Endodermal cell (in vitro differentiated cells): ENCODE measurements around the gene TNFRSF1B. TPM values are rescaled to one million over a fixed set of nuclear protein-coding genes. Genes with fewer than 3 reads are reported as not detected.

Experiments used
- DNase-seq: peaks from one replicate; pipeline ENCODE4 v3.0.0-alpha.2; 2017
- H3K27ac ChIP-seq: 2 replicates; pipeline ENCODE4 v1.5.1; 2013; ENCODE audit warnings: mild to moderate bottlenecking, low read depth, low read length, moderate library complexity
- H3K27me3 ChIP-seq: 2 replicates; pipeline ENCODE4 v1.6.1; 2013; ENCODE audit warnings: mild to moderate bottlenecking, low read length, moderate library complexity; ENCODE audit not compliant: insufficient read depth, control insufficient read depth, poor library complexity, severe bottlenecking
- H3K36me3 ChIP-seq: 2 replicates; pipeline ENCODE4 v1.7.0; 2013; ENCODE audit warnings: mild to moderate bottlenecking, low read length, moderate library complexity; ENCODE audit not compliant: control insufficient read depth, insufficient read depth
- H3K4me1 ChIP-seq: one replicate; pipeline ENCODE4 v1.7.0; 2013; ENCODE audit warnings: low read length; ENCODE audit not compliant: control insufficient read depth, insufficient read depth
- H3K4me3 ChIP-seq: 2 replicates; pipeline ENCODE4 v1.5.1; 2013; ENCODE audit warnings: mild to moderate bottlenecking, low read length, moderate library complexity
- H3K9ac ChIP-seq: 2 replicates; pipeline ENCODE4 v1.6.1; 2013; ENCODE audit warnings: mild to moderate bottlenecking, low read length, moderate library complexity; ENCODE audit not compliant: poor library complexity, severe bottlenecking; ENCODE audit errors: extremely low read depth
- H3K9me3 ChIP-seq: 2 replicates; pipeline ENCODE4 v1.6.1; 2013; ENCODE audit warnings: mild to moderate bottlenecking, low read length, moderate library complexity; ENCODE audit not compliant: control insufficient read depth
- H3K27ac Mint-ChIP-seq: 2 replicates; pipeline ENCODE4 v1.8.0; 2020; ENCODE audit warnings: mixed read lengths
- H3K27me3 Mint-ChIP-seq: 2 replicates; pipeline ENCODE4 v1.8.0; 2021; ENCODE audit warnings: mild to moderate bottlenecking, mixed read lengths; ENCODE audit not compliant: insufficient read depth
- H3K36me3 Mint-ChIP-seq: 2 replicates; pipeline ENCODE4 v1.8.0; 2020; ENCODE audit warnings: low read depth, mixed read lengths
- H3K4me1 Mint-ChIP-seq: 2 replicates; pipeline ENCODE4 v1.8.0; 2020; ENCODE audit warnings: mixed read lengths
- H3K4me3 Mint-ChIP-seq: 2 replicates; pipeline ENCODE4 v1.8.0; 2020; ENCODE audit warnings: mild to moderate bottlenecking, moderate library complexity, mixed read lengths
- H3K9me3 Mint-ChIP-seq: 2 replicates; pipeline ENCODE4 v1.8.0; 2020; ENCODE audit warnings: mild to moderate bottlenecking, mixed read lengths
- CTCF ChIP-seq: fragments of 200-600 bp; sonication (generic); conservative IDR thresholded peaks from 2 replicates; pipeline ENCODE4 v1.5.0; 2021; ENCODE audit warnings: antibody characterized with exemption, mild to moderate bottlenecking
- WGBS, 2 experiments: methylation state at CpG; one replicate each; pipeline versions ENCODE4 v1.1.5 to v1.1.7; 2013; ENCODE audit warnings: missing lambda C conversion rate in 2 of 2, mixed read lengths in 1 of 2; ENCODE audit not compliant: insufficient coverage in 1 of 2, insufficient read length in 1 of 2; 5-methylcytosine and 5-hydroxymethylcytosine counted together
- total RNA-seq, 2 donors: library from RNA; stranded (reverse); fragmentation: NEBNext Ultra II Directional in 1 of 2; extraction: Animal tissue kit (Norgen Biotek cat#: 25700) in 1 of 2; gene quantifications; 2 replicates in 1 of 2; 3 replicates in 1 of 2; pipeline ENCODE4 v1.2.1, GENCODE V29; 2021

TNFRSF1B gene
- total RNA-seq, 2 donors from 2014 or later = 0.24 to 0.40 TPM

- Histone ChIP-seq H3K9ac (no peak overlapping the region), H3K4me1 (no peaks in the 10 kb centered on the region), H3K27me3 (no peaks in the 10 kb centered on the region), H3K4me3 (no peak overlapping the region), H3K36me3 (no peaks in the 10 kb centered on the region), H3K27ac (no peak overlapping the region), H3K9me3 (no peaks in the 10 kb centered on the region)
- peaks cover 7% of the 10 kb centered on the region for H3K4me1 Mint-ChIP-seq
- no peak overlapping the region for H3K4me3 Mint-ChIP-seq
- H3K9me3 Mint-ChIP-seq = no peaks in the 10 kb centered on the region
- no peak for DNase-seq
- H3K27ac Mint-ChIP-seq = no peak overlapping the region
- TF ChIP-seq CTCF = no peak
- H3K27me3 Mint-ChIP-seq = peaks cover 5% of the 10 kb centered on the region
- H3K36me3 Mint-ChIP-seq = no peaks in the 10 kb centered on the region
- WGBS, 2 experiments = 84 to 88% methylated on average over 6 to 7 of the region's 7 CpGs
These were observed 16.5 kb downstream of the TNFRSF1B start for GRCh38 chr1:12183095-12183794.

GRCh38 chr1:12184008-12184681 lies 17.4 kb downstream of the TNFRSF1B start:
- no peak for DNase-seq
- H3K27me3 ChIP-seq = no peaks in the 10 kb centered on the region
- no peaks in the 10 kb centered on the region for H3K36me3 Mint-ChIP-seq
- no peak overlapping the region for H3K4me3 Mint-ChIP-seq
- no peaks in the 10 kb centered on the region for H3K9me3 Mint-ChIP-seq
- H3K27ac ChIP-seq = peak overlapping the region; percentile 91
- H3K4me3 ChIP-seq = no peak overlapping the region
- WGBS, 2 experiments = 62 to 69% methylated on average over 5 to 10 of the region's 10 CpGs
- no peaks in the 10 kb centered on the region for H3K36me3 ChIP-seq
- H3K4me1 Mint-ChIP-seq = peaks cover 7% of the 10 kb centered on the region
- peaks cover 4% of the 10 kb centered on the region for H3K27me3 Mint-ChIP-seq
- TF ChIP-seq CTCF = no peak
- no peaks in the 10 kb centered on the region for H3K4me1 ChIP-seq
- peak overlapping the region; percentile 89 for H3K27ac Mint-ChIP-seq
- H3K9me3 ChIP-seq = no peaks in the 10 kb centered on the region
- H3K9ac ChIP-seq = no peak overlapping the region

- Histone ChIP-seq H3K9ac (no peak overlapping the region), H3K27me3 (no peaks in the 10 kb centered on the region), H3K4me3 (no peak overlapping the region), H3K36me3 (no peaks in the 10 kb centered on the region), H3K9me3 (no peaks in the 10 kb centered on the region), H3K27ac (peak overlapping the region; percentile 91), H3K4me1 (no peaks in the 10 kb centered on the region)
- Mint-ChIP-seq H3K9me3 (no peaks in the 10 kb centered on the region), H3K36me3 (no peaks in the 10 kb centered on the region), H3K4me1 (peaks cover 7% of the 10 kb centered on the region), H3K4me3 (no peak overlapping the region), H3K27ac (no peak overlapping the region), H3K27me3 (peaks cover 4% of the 10 kb centered on the region)
- 92 to 97% methylated on average over 16 to 19 of the region's 19 CpGs for WGBS, 2 experiments
- no peak for TF ChIP-seq CTCF
- no peak for DNase-seq
These were observed 18.5 kb downstream of the TNFRSF1B start for GRCh38 chr1:12185036-12185917.
